KOPT-K1 (cell line): Measurements from ENCODE around the gene MSMO1.

Experiments used
- H3K27ac ChIP-seq: fragments of 200-600 bp; sonication (generic); 2 replicates; pipeline ENCODE4 v1.5.1; 2016; ENCODE audit warnings: antibody characterized with exemption, mild to moderate bottlenecking, low read depth, low read length; ENCODE audit not compliant: poor library complexity, severe bottlenecking
- H3K36me3 ChIP-seq: fragments of 200-600 bp; sonication (generic); 2 replicates; pipeline ENCODE4 v1.5.1; 2017; ENCODE audit warnings: antibody characterized with exemption, mild to moderate bottlenecking, low read length, moderate library complexity; ENCODE audit not compliant: insufficient read depth
- H3K9me3 ChIP-seq: fragments of 200-600 bp; sonication (generic); 2 replicates; pipeline ENCODE4 v1.5.1; 2017; ENCODE audit warnings: antibody characterized with exemption, low read length, mild to moderate bottlenecking; ENCODE audit not compliant: insufficient read depth, poor library complexity, severe bottlenecking

MSMO1 gene

DNA sequence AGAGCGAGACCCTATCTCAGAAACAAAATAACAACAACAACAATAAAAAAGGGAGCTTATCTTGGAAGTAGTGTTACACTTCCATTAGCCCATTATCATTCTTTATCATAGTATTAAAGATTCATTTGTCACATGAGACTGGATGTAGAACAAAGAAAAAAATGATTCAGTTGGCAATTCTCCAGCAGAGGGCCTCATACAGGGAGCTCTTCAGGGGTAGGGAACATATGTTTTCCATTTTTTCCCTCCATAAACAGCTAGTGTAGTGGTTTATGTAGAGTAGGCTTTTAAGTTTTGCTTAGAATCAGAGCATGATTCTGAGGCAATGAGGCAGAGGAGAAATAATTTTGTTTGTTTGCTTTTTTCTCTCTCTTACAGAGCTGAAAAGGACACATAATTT lies 57.1 kb downstream of the MSMO1 start:
- Histone ChIP-seq H3K27ac (no peak overlapping the region), H3K36me3 (no peaks in the 10 kb centered on the region), H3K9me3 (no peaks in the 10 kb centered on the region)

DNA sequence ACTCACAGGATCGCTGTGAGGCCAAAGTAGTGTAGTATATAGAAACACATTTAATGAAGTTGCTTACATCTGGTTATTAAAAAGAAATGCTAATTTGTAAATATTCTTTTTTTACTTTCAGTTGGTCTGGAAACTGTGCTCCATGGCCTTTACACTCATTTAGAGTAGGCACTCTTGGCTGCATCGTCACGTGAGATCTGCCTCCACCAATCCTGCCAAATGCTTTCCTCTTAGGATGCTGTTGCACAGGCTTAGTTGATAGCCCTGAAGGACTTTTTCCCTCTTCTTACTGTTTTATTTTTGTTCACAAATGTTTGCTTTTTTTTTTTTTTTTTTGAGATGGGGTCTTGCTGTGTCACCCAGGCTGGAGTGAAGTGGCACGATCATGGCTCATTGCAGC lies 57.7 kb downstream of the MSMO1 start:
- no peaks in the 10 kb centered on the region for H3K9me3 ChIP-seq
- no peaks in the 10 kb centered on the region for H3K36me3 ChIP-seq
- no peak overlapping the region for H3K27ac ChIP-seq

GRCh38 chr4:165386328-165386727 lies 58.9 kb downstream of the MSMO1 start:
- H3K36me3 ChIP-seq: no peaks in the 10 kb centered on the region
- no peaks in the 10 kb centered on the region for H3K9me3 ChIP-seq
- H3K27ac ChIP-seq: no peak overlapping the region

GRCh38 chr4:165388756-165389155 lies 61.3 kb downstream of the MSMO1 start:
- no peaks in the 10 kb centered on the region for H3K36me3 ChIP-seq
- no peaks in the 10 kb centered on the region for H3K9me3 ChIP-seq
- H3K27ac ChIP-seq: no peak overlapping the region
